Measurements from ENCODE around the gene EAPP. TPM values are rescaled to one million over a fixed set of nuclear protein-coding genes. Genes with fewer than 3 reads are reported as not detected.

EAPP gene
- total and polyA plus RNA-seq, 2 experiments from 2014 or later, result 25.0 to 53.6 TPM

DNA sequence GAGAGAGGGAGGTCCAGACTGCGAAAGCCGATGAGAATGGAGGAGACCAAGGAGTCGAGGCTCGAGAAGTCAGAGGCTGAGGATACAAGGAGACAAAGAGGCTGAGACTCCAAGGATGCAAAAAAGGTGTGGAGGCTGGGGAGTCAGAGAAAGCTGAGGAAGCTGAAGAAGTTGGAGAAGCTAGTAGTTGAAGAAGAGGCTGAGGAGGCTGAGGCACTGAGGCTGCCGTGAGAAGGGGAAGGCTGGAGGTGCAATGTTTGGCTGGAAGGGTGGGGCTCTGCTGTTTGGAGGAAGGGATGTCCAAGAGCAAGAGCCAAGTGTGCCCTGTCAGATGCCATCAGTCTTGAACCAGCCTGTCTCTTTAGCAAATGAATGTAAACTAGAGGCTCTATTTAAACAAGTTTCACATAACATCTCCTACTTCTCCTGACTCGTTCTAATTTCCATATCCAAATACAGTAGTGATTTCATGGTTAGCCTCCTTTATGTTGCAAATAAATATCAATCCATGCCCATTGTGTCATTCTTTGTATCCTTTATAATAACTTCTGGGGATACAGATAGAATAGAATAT, 66.7 kb downstream of the EAPP start:
- no peak for ATAC-seq
- no peak for DNase-seq (ENCODE audit: low spot score)

More for the DNA sequence above, 66.7 kb downstream of the EAPP start:
- H3K4me1 Mint-ChIP-seq, result peaks cover 17% of the 10 kb centered on the region
- H3K9me3 Mint-ChIP-seq, result peaks cover 11% of the 10 kb centered on the region
- Histone ChIP-seq H4K20me1 (replicated peaks; ENCODE audit: insufficient read depth) (no peaks in the 10 kb centered on the region), H3K27ac (ENCODE audit: low read depth) (no peak overlapping the region), H3K9me2 (ENCODE audit: insufficient read depth) (0 out of 2 replicates have a peak, but pooled peaks cover 4% of the 10 kb centered on the region), H3K79me2 (replicated peaks; ENCODE audit: insufficient read depth) (no peaks in the 10 kb centered on the region), H3K4me2 (no peak overlapping the region), H3F3A (replicated peaks; ENCODE audit: low read depth) (no peaks in the 10 kb centered on the region), H3K27me3 (ENCODE audit: insufficient read depth) (no peaks in the 10 kb centered on the region), H3K36me3 (ENCODE audit: insufficient read depth) (no peaks in the 10 kb centered on the region), H3K4me3 (no peak overlapping the region), H3K4me1 (ENCODE audit: insufficient read depth) (peaks cover 4% of the 10 kb centered on the region; the same call in 1 of the 2 replicates), H2AFZ (no peak overlapping the region)
- no peak overlapping the region for H3K4me3 Mint-ChIP-seq
- peaks cover 3% of the 10 kb centered on the region; the same call in 2 of the 3 replicates for H3K36me3 Mint-ChIP-seq (ENCODE audit: low read depth)
- TF ChIP-seq, protein P1, sequence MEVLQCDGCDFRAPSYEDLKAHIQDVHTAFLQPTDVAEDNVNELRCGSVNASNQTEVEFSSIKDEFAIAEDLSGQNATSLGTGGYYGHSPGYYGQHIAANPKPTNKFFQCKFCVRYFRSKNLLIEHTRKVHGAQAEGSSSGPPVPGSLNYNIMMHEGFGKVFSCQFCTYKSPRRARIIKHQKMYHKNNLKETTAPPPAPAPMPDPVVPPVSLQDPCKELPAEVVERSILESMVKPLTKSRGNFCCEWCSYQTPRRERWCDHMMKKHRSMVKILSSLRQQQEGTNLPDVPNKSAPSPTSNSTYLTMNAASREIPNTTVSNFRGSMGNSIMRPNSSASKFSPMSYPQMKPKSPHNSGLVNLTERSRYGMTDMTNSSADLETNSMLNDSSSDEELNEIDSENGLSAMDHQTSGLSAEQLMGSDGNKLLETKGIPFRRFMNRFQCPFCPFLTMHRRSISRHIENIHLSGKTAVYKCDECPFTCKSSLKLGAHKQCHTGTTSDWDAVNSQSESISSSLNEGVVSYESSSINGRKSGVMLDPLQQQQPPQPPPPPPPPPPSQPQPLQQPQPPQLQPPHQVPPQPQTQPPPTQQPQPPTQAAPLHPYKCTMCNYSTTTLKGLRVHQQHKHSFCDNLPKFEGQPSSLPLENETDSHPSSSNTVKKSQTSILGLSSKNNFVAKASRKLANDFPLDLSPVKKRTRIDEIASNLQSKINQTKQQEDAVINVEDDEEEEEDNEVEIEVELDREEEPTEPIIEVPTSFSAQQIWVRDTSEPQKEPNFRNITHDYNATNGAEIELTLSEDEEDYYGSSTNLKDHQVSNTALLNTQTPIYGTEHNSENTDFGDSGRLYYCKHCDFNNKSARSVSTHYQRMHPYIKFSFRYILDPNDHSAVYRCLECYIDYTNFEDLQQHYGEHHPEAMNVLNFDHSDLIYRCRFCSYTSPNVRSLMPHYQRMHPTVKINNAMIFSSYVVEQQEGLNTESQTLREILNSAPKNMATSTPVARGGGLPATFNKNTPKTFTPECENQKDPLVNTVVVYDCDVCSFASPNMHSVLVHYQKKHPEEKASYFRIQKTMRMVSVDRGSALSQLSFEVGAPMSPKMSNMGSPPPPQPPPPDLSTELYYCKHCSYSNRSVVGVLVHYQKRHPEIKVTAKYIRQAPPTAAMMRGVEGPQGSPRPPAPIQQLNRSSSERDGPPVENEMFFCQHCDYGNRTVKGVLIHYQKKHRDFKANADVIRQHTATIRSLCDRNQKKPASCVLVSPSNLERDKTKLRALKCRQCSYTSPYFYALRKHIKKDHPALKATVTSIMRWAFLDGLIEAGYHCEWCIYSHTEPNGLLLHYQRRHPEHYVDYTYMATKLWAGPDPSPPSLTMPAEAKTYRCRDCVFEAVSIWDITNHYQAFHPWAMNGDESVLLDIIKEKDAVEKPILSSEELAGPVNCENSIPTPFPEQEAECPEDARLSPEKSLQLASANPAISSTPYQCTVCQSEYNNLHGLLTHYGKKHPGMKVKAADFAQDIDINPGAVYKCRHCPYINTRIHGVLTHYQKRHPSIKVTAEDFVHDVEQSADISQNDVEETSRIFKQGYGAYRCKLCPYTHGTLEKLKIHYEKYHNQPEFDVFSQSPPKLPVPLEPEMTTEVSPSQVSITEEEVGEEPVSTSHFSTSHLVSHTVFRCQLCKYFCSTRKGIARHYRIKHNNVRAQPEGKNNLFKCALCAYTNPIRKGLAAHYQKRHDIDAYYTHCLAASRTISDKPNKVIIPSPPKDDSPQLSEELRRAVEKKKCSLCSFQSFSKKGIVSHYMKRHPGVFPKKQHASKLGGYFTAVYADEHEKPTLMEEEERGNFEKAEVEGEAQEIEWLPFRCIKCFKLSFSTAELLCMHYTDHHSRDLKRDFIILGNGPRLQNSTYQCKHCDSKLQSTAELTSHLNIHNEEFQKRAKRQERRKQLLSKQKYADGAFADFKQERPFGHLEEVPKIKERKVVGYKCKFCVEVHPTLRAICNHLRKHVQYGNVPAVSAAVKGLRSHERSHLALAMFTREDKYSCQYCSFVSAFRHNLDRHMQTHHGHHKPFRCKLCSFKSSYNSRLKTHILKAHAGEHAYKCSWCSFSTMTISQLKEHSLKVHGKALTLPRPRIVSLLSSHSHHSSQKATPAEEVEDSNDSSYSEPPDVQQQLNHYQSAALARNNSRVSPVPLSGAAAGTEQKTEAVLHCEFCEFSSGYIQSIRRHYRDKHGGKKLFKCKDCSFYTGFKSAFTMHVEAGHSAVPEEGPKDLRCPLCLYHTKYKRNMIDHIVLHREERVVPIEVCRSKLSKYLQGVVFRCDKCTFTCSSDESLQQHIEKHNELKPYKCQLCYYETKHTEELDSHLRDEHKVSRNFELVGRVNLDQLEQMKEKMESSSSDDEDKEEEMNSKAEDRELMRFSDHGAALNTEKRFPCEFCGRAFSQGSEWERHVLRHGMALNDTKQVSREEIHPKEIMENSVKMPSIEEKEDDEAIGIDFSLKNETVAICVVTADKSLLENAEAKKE (CRISPR knock-in tag; IDR thresholded peaks at IDR 0.05), result no peak
- TF ChIP-seq EZH2 (IDR thresholded peaks at IDR 0.05; ENCODE audit: low read depth, unreplicated experiment) (no peak), ZNF331 (CRISPR knock-in tag; IDR thresholded peaks at IDR 0.05; ENCODE audit: low read depth) (no peak), STAT1 (IDR thresholded peaks at IDR 0.05; ENCODE audit: unreplicated experiment) (no peak), EZH2phosphoT487 (IDR thresholded peaks at IDR 0.05; ENCODE audit: unreplicated experiment) (no peak), JUNB (IDR thresholded peaks at IDR 0.05; ENCODE audit: unreplicated experiment) (no peak), ZNF114 (CRISPR knock-in tag; IDR thresholded peaks at IDR 0.05) (no peak), CREB1 (CRISPR knock-in tag; IDR thresholded peaks at IDR 0.05; ENCODE audit: low read depth) (no peak), NANOG (IDR thresholded peaks at IDR 0.05; ENCODE audit: borderline replicate concordance) (no peak), CTCF (conservative IDR thresholded peaks at IDR 0.05; ENCODE audit: low read depth in 2 of 2) (no peak), POLR2AphosphoS5 (IDR thresholded peaks at IDR 0.05; ENCODE audit: low read depth) (no peak), ETS1 (IDR thresholded peaks at IDR 0.05) (no peak)
- TF ChIP-seq, protein P2, sequence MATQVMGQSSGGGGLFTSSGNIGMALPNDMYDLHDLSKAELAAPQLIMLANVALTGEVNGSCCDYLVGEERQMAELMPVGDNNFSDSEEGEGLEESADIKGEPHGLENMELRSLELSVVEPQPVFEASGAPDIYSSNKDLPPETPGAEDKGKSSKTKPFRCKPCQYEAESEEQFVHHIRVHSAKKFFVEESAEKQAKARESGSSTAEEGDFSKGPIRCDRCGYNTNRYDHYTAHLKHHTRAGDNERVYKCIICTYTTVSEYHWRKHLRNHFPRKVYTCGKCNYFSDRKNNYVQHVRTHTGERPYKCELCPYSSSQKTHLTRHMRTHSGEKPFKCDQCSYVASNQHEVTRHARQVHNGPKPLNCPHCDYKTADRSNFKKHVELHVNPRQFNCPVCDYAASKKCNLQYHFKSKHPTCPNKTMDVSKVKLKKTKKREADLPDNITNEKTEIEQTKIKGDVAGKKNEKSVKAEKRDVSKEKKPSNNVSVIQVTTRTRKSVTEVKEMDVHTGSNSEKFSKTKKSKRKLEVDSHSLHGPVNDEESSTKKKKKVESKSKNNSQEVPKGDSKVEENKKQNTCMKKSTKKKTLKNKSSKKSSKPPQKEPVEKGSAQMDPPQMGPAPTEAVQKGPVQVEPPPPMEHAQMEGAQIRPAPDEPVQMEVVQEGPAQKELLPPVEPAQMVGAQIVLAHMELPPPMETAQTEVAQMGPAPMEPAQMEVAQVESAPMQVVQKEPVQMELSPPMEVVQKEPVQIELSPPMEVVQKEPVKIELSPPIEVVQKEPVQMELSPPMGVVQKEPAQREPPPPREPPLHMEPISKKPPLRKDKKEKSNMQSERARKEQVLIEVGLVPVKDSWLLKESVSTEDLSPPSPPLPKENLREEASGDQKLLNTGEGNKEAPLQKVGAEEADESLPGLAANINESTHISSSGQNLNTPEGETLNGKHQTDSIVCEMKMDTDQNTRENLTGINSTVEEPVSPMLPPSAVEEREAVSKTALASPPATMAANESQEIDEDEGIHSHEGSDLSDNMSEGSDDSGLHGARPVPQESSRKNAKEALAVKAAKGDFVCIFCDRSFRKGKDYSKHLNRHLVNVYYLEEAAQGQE (IDR thresholded peaks at IDR 0.05; ENCODE audit: unreplicated experiment), result no peak
- no peak overlapping the region; the same call in 1 of the 2 replicates for H3K27ac Mint-ChIP-seq
- peaks cover 10% of the 10 kb centered on the region for H3K27me3 Mint-ChIP-seq (ENCODE audit: insufficient read depth, low read depth, poor library complexity)
